Smooth muscle cell (in vitro differentiated cells): ENCODE measurements around the gene DHDH. TPM values are rescaled to one million over a fixed set of nuclear protein-coding genes. Genes with fewer than 3 reads are reported as not detected.

Experiments
- DNase-seq: peaks from one replicate; lab custom pipeline; 2025; ENCODE audit not compliant: unreplicated experiment; lab: John Stamatoyannopoulos, UW
- H2AFZ ChIP-seq: fragments of 200-600 bp; sonication (generic); 2 replicates; pipeline ENCODE4 v1.6.0; 2016; ENCODE audit warnings: antibody characterized with exemption, low read depth, mild to moderate bottlenecking
- H3F3A ChIP-seq: fragments of 200-600 bp; sonication (generic); 2 replicates; pipeline ENCODE4 v1.6.0; 2017; ENCODE audit warnings: antibody characterized with exemption, low read depth
- H3K27ac ChIP-seq: fragments of 200-600 bp; sonication (generic); 2 replicates; pipeline ENCODE4 v1.5.1; 2016; ENCODE audit warnings: low read depth, mild to moderate bottlenecking
- H3K27me3 ChIP-seq: fragments of 200-600 bp; sonication (generic); 2 replicates; pipeline ENCODE4 v1.6.1; 2016; ENCODE audit warnings: low read depth, mild to moderate bottlenecking
- H3K36me3 ChIP-seq: fragments of 200-600 bp; sonication (generic); 2 replicates; pipeline ENCODE4 v1.5.1; 2016; ENCODE audit warnings: low read depth
- H3K4me1 ChIP-seq: fragments of 200-600 bp; sonication (generic); 2 replicates; pipeline ENCODE4 v1.5.1; 2016; ENCODE audit warnings: low read depth
- H3K4me2 ChIP-seq: fragments of 200-600 bp; sonication (generic); 2 replicates; pipeline ENCODE4 v1.6.0; 2016; ENCODE audit warnings: mild to moderate bottlenecking
- H3K4me3 ChIP-seq: fragments of 200-600 bp; sonication (generic); 2 replicates; pipeline ENCODE4 v1.5.1; 2016; ENCODE audit warnings: mild to moderate bottlenecking
- H3K79me2 ChIP-seq: fragments of 200-600 bp; sonication (generic); 2 replicates; pipeline ENCODE4 v1.6.0; 2016; ENCODE audit warnings: low read depth, mild to moderate bottlenecking
- H3K9ac ChIP-seq: fragments of 200-600 bp; sonication (generic); 2 replicates; pipeline ENCODE4 v1.6.0; 2016; ENCODE audit warnings: low read depth
- H3K9me3 ChIP-seq: fragments of 200-600 bp; sonication (generic); replicated peaks from 2 replicates; pipeline ENCODE4 v1.5.1; 2016; ENCODE audit warnings: low read depth
- H4K20me1 ChIP-seq: fragments of 200-600 bp; sonication (generic); 2 replicates; pipeline ENCODE4 v1.6.0; 2016; ENCODE audit warnings: low read depth
- CTCF ChIP-seq: fragments of 200-600 bp; sonication (generic); IDR thresholded peaks from 2 replicates; pipeline ENCODE4 v1.5.1; 2017; ENCODE audit warnings: borderline replicate concordance, mild to moderate bottlenecking, antibody characterized with exemption; ENCODE audit not compliant: insufficient read depth, poor library complexity, severe bottlenecking
- WGBS: methylation state at CpG from one replicate; pipeline ENCODE4 v1.1.7; 2016; ENCODE audit warnings: low lambda C conversion rate; 5-methylcytosine and 5-hydroxymethylcytosine counted together
- polyA plus RNA-seq: library from polyadenylated mRNA; unstranded; fragments of >200 nt; fragmentation: Nextera tagmentation; extraction: Ambion mirVana; gene quantifications from 2 replicates; pipeline ENCODE4 v1.2.1, GENCODE V29; 2016
- total RNA-seq: library from RNA; depleted of rRNA; stranded (reverse); fragments of >200 nt; gene quantifications from 2 replicates; pipeline ENCODE4 v1.2.3, GENCODE V29; 2014

DHDH gene
- total and polyA plus RNA-seq, 2 experiments from 2014 or later: 0.27 to 1.0 TPM

GRCh38 chr19:48969276-48970138 is 36.0 kb downstream of the DHDH start:
- no peak for TF ChIP-seq CTCF
- peaks cover 10% of the 10 kb centered on the region for H3K4me1 ChIP-seq
- no peaks in the 10 kb centered on the region for H3K27me3 ChIP-seq
- H3K9ac ChIP-seq: no peak overlapping the region
- no peak overlapping the region for H3K4me2 ChIP-seq
- H3K4me3 ChIP-seq: no peak overlapping the region
- peaks cover 56% of the 10 kb centered on the region for H4K20me1 ChIP-seq
- no peak overlapping the region for H2AFZ ChIP-seq
- peaks cover 36% of the 10 kb centered on the region for H3F3A ChIP-seq
- H3K79me2 ChIP-seq: peaks cover 15% of the 10 kb centered on the region
- 96% methylated on average over 44 of the region's 45 CpGs for WGBS
- no peak overlapping the region for H3K27ac ChIP-seq
- H3K9me3 ChIP-seq: no peaks in the 10 kb centered on the region
- no peak for DNase-seq
- no peaks in the 10 kb centered on the region for H3K36me3 ChIP-seq

- H4K20me1 ChIP-seq: peaks cover 55% of the 10 kb centered on the region
- no peak for TF ChIP-seq CTCF
- H3K9ac ChIP-seq: no peak overlapping the region
- peaks cover 15% of the 10 kb centered on the region for H3K79me2 ChIP-seq
- H3K27me3 ChIP-seq: no peaks in the 10 kb centered on the region
- whole genome bisulfite sequencing: 92% methylated on average over 23 of the region's 23 CpGs
- no peak overlapping the region for H3K4me3 ChIP-seq
- H3K36me3 ChIP-seq: no peaks in the 10 kb centered on the region
- no peak overlapping the region for H2AFZ ChIP-seq
- H3F3A ChIP-seq: peaks cover 36% of the 10 kb centered on the region
- H3K9me3 ChIP-seq: no peaks in the 10 kb centered on the region
- H3K27ac ChIP-seq: no peak overlapping the region
- peaks cover 8% of the 10 kb centered on the region for H3K4me1 ChIP-seq
- DNase-seq: no peak
- H3K4me2 ChIP-seq: no peak overlapping the region
Observed at GRCh38 chr19:48970139-48970766, 36.8 kb downstream of the DHDH start.

- no peak overlapping the region for H2AFZ ChIP-seq
- H3K4me1 ChIP-seq: peaks cover 8% of the 10 kb centered on the region
- H3K9me3 ChIP-seq: no peaks in the 10 kb centered on the region
- no peaks in the 10 kb centered on the region for H3K27me3 ChIP-seq
- no peak overlapping the region for H3K9ac ChIP-seq
- no peaks in the 10 kb centered on the region for H3K36me3 ChIP-seq
- TF ChIP-seq CTCF: peak; percentile 90
- peaks cover 48% of the 10 kb centered on the region for H4K20me1 ChIP-seq
- peaks cover 33% of the 10 kb centered on the region for H3F3A ChIP-seq
- WGBS: 26% methylated on average over 19 of the region's 19 CpGs
- H3K4me3 ChIP-seq: no peak overlapping the region
- peak; percentile 60 for DNase-seq
- no peak overlapping the region for H3K4me2 ChIP-seq
- H3K27ac ChIP-seq: no peak overlapping the region
- H3K79me2 ChIP-seq: peaks cover 9% of the 10 kb centered on the region
Observed at GRCh38 chr19:48970923-48971395, 37.5 kb downstream of the DHDH start.
